HepG2 (cell line): ENCODE results near the gene ELL. TPM values are rescaled to one million over a fixed set of nuclear protein-coding genes. Genes with fewer than 3 reads are reported as not detected.
A peak's percentile ranks its signal among the peaks of the same experiment; 100 is the strongest.

Experiments used
- AGO2 ChIP-seq: fragments of 200-400 bp; formaldehyde crosslinking; optimal IDR thresholded peaks from 2 replicates; pipeline ENCODE3; 2017; ENCODE audit warnings: mild to moderate bottlenecking, low read depth, low read length, moderate library complexity
- ATRX ChIP-seq: sonication (generic); formaldehyde crosslinking; IDR thresholded peaks from 2 replicates; pipeline ENCODE4 v1.4.0; 2020; ENCODE audit warnings: missing genetic modification reagents, borderline replicate concordance
- E2F1 ChIP-seq: sonication (generic); formaldehyde crosslinking; IDR thresholded peaks from 2 replicates; pipeline ENCODE4 v1.5.0; 2020; ENCODE audit warnings: missing genetic modification reagents
- EP300 ChIP-seq, 3 experiments: sonication (generic) in 1 of 3; formaldehyde crosslinking in 1 of 3; IDR thresholded peaks; 2 replicates each; pipeline versions ENCODE4 v1.5.1 to v1.6.1; 2011 to 2020; ENCODE audit warnings: low read depth in 2 of 3, low read length in 2 of 3, borderline replicate concordance in 1 of 3, improper control_type of control experiment in 1 of 3, mild to moderate bottlenecking in 1 of 3, missing genetic modification reagents in 1 of 3, moderate library complexity in 1 of 3
- FUBP1 ChIP-seq: sonication (generic); formaldehyde crosslinking; IDR thresholded peaks from 2 replicates; pipeline ENCODE4 v1.5.1; 2020; ENCODE audit warnings: missing genetic modification reagents, mild to moderate bottlenecking, borderline replicate concordance
- MYC ChIP-seq: sonication (generic); formaldehyde crosslinking; IDR thresholded peaks from 2 replicates; pipeline ENCODE4 v1.9.0; 2021; ENCODE audit warnings: missing genetic modification reagents, borderline replicate concordance
- SIN3B ChIP-seq: fragments of 150-350 bp; IDR thresholded peaks from 2 replicates; pipeline ENCODE4 v1.6.1; 2014; ENCODE audit warnings: low read length
- TFAP4 ChIP-seq: sonication (generic); IDR thresholded peaks from 2 replicates; pipeline ENCODE4 v1.6.1; 2016; ENCODE audit warnings: low read depth, borderline replicate concordance
- U2AF2 ChIP-seq: fragments of 200-400 bp; formaldehyde crosslinking; IDR thresholded peaks from 2 replicates; pipeline ENCODE4 v1.6.1; 2017; ENCODE audit warnings: low read depth, mild to moderate bottlenecking, low read length
- ZFX ChIP-seq: sonication (generic); formaldehyde crosslinking; IDR thresholded peaks from 2 replicates; pipeline ENCODE4 v1.4.0; 2020; ENCODE audit warnings: mild to moderate bottlenecking, low read depth, missing genetic modification reagents, moderate library complexity
- ZNF501 ChIP-seq: sonication (generic); formaldehyde crosslinking; IDR thresholded peaks from 2 replicates; pipeline ENCODE4 v1.5.1; 2020; ENCODE audit warnings: mild to moderate bottlenecking, moderate library complexity, missing genetic modification reagents
- ZNF556 ChIP-seq: sonication (generic); formaldehyde crosslinking; IDR thresholded peaks from 2 replicates; pipeline ENCODE4 v1.4.0; 2020; ENCODE audit warnings: mild to moderate bottlenecking, missing genetic modification reagents, borderline replicate concordance
- ZNF598 ChIP-seq: sonication (generic); formaldehyde crosslinking; IDR thresholded peaks from 2 replicates; pipeline ENCODE4 v1.5.1; 2020; ENCODE audit warnings: mild to moderate bottlenecking, missing genetic modification reagents, borderline replicate concordance
- ZNF761 ChIP-seq: sonication (generic); formaldehyde crosslinking; conservative IDR thresholded peaks from 2 replicates; pipeline ENCODE4 v1.4.0; 2020; ENCODE audit warnings: mild to moderate bottlenecking, missing genetic modification reagents
- polyA plus RNA-seq, 8 experiments: library from polyadenylated mRNA; depleted of rRNA in 3 of 8; stranded (reverse) in 7 of 8; unstranded in 1 of 8; fragments of >200 nt; fragmentation: Illumina TruSeq in 4 of 8; extraction: Trizol in 4 of 8; gene quantifications; 2 replicates each; pipeline versions ENCODE4 v1.2.1 to v1.2.3, GENCODE V29; 2011 to 2016; ENCODE audit warnings: low read depth in 4 of 8, missing spikeins in 1 of 8, mixed read lengths in 1 of 8; ENCODE audit not compliant: insufficient read depth in 1 of 8
- total RNA-seq, 5 experiments: library from RNA; depleted of rRNA; stranded (reverse); fragments of >200 nt; fragmentation: Illumina TruSeq; extraction: Trizol; gene quantifications; 2 replicates each; pipeline ENCODE4 v1.2.3, GENCODE V29; 2016; ENCODE audit warnings: low read depth in 1 of 5
- TF ChIP-seq, protein P1 (sequence below): sonication (generic); formaldehyde crosslinking; IDR thresholded peaks from 2 replicates; pipeline ENCODE4 v1.4.0; 2020; ENCODE audit warnings: missing genetic modification reagents, mild to moderate bottlenecking, borderline replicate concordance
- TF ChIP-seq, protein P2 (sequence below): sonication (generic); formaldehyde crosslinking; IDR thresholded peaks from 2 replicates; pipeline ENCODE4 v1.5.1; 2020; ENCODE audit warnings: mild to moderate bottlenecking, missing genetic modification reagents, moderate library complexity
- TF ChIP-seq, protein P3 (sequence below): IDR thresholded peaks from 2 replicates; pipeline ENCODE4 v1.6.1; 2016; ENCODE audit warnings: missing compliant biosample characterization, missing genetic modification reagents, borderline replicate concordance

The ELL gene
- total and polyA plus RNA-seq, 2 of the 13 experiments (the other 11 are each of a cell fraction or from before 2014, with no cell fraction given), result 3.7 to 5.4 TPM

DNA sequence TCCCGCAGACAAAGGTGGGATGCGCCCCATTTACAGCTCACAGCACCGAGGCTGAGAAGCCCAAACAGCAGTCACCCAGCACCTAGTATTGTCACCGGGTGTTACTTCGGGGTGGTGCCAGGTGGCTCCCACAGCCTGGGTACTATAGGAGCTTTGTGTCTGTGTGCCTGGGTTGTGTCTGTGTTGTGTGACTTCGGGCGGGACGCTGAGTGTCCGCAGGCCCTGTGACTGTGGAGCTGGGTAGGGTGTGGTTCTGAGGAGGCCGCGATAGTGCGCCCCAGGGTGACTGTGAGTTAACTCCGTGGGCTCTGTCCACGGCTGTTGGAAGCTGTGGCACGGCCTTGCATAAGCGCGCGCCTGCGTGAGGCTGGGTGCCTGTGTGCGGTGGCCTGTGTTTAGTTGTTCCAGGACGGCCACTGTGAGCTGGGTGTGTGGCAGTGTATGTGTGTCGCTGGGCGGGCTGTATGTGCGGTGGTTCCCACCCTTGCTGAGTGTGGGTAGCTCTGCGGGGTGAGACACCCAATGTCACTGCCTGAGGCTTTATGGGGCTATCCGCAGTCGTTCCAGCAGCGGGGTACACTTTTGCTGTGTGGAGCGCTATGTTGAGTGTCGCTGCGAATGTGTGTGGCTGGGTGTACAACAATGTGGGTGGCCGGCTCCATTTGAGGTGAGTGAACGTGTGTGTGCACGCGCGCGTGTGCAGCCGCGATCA lies 103.2 kb downstream of the ELL start (continued):
- TF ChIP-seq MYC (peak; percentile 63; the same call in 1 of the 2 replicates), AGO2 (peak; percentile 51), ATRX (no peak), ZNF501 (CRISPR knock-in tag) (peak; percentile 21; the same call in 1 of the 2 replicates), ZNF598 (CRISPR knock-in tag) (peak; percentile 42; the same call in 1 of the 2 replicates), EP300 (IDR thresholded peaks at IDR 0.05; ENCODE audit: low read depth in 2 of 2, low read length in 2 of 2) (no peak), EP300 (CRISPR knock-in tag; IDR thresholded peaks at IDR 0.05; ENCODE audit: borderline replicate concordance) (no peak), FUBP1 (CRISPR knock-in tag) (0 out of 2 replicates have a peak, but pooled peaks have one; percentile 23), TFAP4 (0 out of 2 replicates have a peak, but pooled peaks have one; percentile 55), ZFX (CRISPR knock-in tag) (peak; percentile 26; the same call in 1 of the 2 replicates), E2F1 (CRISPR knock-in tag) (no peak), ZNF556 (0 out of 2 replicates have a peak, but pooled peaks have one; percentile 65), U2AF2 (no peak), SIN3B (no peak), ZNF761 (0 out of 2 replicates have a peak, but pooled peaks have one; percentile 46)
- TF ChIP-seq, protein P1, sequence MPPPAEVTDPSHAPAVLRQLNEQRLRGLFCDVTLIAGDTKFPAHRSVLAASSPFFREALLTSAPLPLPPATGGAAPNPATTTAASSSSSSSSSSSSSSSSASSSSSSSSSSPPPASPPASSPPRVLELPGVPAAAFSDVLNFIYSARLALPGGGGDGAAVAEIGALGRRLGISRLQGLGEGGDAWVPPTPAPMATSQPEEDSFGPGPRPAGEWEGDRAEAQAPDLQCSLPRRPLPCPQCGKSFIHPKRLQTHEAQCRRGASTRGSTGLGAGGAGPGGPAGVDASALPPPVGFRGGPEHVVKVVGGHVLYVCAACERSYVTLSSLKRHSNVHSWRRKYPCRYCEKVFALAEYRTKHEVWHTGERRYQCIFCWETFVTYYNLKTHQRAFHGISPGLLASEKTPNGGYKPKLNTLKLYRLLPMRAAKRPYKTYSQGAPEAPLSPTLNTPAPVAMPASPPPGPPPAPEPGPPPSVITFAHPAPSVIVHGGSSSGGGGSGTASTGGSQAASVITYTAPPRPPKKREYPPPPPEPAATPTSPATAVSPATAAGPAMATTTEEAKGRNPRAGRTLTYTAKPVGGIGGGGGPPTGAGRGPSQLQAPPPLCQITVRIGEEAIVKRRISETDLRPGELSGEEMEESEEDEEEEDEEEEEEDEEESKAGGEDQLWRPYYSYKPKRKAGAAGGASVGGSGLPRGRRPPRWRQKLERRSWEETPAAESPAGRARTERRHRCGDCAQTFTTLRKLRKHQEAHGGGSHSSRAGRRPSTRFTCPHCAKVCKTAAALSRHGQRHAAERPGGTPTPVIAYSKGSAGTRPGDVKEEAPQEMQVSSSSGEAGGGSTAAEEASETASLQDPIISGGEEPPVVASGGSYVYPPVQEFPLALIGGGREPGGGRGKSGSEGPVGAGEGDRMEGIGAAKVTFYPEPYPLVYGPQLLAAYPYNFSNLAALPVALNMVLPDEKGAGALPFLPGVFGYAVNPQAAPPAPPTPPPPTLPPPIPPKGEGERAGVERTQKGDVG (CRISPR knock-in tag), result peak; percentile 71; the same call in 1 of the 2 replicates
- TF ChIP-seq, protein P2, sequence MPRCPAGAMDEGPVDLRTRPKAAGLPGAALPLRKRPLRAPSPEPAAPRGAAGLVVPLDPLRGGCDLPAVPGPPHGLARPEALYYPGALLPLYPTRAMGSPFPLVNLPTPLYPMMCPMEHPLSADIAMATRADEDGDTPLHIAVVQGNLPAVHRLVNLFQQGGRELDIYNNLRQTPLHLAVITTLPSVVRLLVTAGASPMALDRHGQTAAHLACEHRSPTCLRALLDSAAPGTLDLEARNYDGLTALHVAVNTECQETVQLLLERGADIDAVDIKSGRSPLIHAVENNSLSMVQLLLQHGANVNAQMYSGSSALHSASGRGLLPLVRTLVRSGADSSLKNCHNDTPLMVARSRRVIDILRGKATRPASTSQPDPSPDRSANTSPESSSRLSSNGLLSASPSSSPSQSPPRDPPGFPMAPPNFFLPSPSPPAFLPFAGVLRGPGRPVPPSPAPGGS (CRISPR knock-in tag), result peak; percentile 15; the same call in 1 of the 2 replicates
- TF ChIP-seq, protein P3, sequence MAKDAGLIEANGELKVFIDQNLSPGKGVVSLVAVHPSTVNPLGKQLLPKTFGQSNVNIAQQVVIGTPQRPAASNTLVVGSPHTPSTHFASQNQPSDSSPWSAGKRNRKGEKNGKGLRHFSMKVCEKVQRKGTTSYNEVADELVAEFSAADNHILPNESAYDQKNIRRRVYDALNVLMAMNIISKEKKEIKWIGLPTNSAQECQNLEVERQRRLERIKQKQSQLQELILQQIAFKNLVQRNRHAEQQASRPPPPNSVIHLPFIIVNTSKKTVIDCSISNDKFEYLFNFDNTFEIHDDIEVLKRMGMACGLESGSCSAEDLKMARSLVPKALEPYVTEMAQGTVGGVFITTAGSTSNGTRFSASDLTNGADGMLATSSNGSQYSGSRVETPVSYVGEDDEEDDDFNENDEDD (CRISPR knock-in tag), result no peak
